ENCODE results near the gene TST. TPM values are rescaled to one million over a fixed set of nuclear protein-coding genes. Genes with fewer than 3 reads are reported as not detected.

Gene TST
- polyA plus RNA-seq, 2 of the 4 experiments (the other 2 are of a cell fraction): 43.2 to 50.1 TPM

GRCh38 chr22:36982136-36982535 is 37.1 kb downstream of the TST start:
- 60% methylated on average over 5 of the region's 5 CpGs for WGBS (ENCODE audit: missing lambda C conversion rate)

DNA sequence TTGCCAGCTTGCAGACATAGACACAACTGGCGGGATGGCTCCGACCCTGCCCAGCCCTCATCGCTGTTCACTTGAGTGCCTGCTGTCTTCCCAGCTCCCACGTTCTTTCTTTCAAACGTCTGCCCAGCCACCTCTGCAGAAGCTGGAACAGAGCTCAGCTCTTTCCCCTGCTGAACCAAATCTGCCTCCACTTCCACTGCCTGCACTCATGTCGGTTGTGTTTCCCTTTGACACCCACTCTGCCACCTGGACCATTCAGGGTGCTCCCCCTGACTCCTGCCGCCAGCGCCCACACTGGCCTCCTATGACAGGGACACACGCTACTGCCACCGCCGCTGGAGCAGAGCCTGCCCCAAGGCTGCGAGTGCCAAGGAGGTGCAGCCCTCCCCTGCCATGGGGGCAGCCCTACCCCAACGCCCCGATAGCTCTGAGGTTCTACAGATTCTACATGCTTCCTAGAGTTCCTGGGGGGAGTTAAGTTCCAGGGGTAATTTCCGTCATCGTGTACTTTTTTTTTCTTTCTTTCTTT is 37.9 kb downstream of the TST start:
- DNase-seq (ENCODE audit: low read depth in 1 of 2, low spot score in 1 of 2): no peak
- Histone ChIP-seq H3K4me3 (no peak overlapping the region), H3K9me3 (peaks cover 4% of the 10 kb centered on the region; the same call in 1 of the 3 replicates), H3K4me2 (no peak overlapping the region), H3K4me1 (no peaks in the 10 kb centered on the region), H3K27ac (no peak overlapping the region)
- no peak for FAIRE-seq
- ChIA-PET CTCF (no interaction called here), POLR2A (no interaction called here)
- ATAC-seq: no peak
- 81% methylated on average over 16 of the region's 16 CpGs for WGBS (ENCODE audit: missing lambda C conversion rate)
- TF ChIP-seq CTCF (IDR thresholded peaks at IDR 0.05) (no peak), ZFP36 (IDR thresholded peaks at IDR 0.05; ENCODE audit: borderline replicate concordance, partially characterized antibody) (no peak), HMGXB4 (CRISPR knock-in tag; IDR thresholded peaks at IDR 0.05; ENCODE audit: borderline replicate concordance) (no peak), RNF2 (IDR thresholded peaks at IDR 0.05; ENCODE audit: borderline replicate concordance, low read depth) (no peak), NR3C1 (IDR thresholded peaks at IDR 0.05) (no peak), JUNB (IDR thresholded peaks at IDR 0.05) (no peak), HDAC2 (IDR thresholded peaks at IDR 0.05) (no peak), TFCP2L1 (CRISPR knock-in tag; IDR thresholded peaks at IDR 0.05) (no peak), REST (IDR thresholded peaks at IDR 0.05) (no peak), ZC3H11A (IDR thresholded peaks at IDR 0.05) (no peak), ZSCAN20 (CRISPR knock-in tag; IDR thresholded peaks at IDR 0.05) (no peak)

More at GRCh38 chr22:36982136-36982535, 37.1 kb downstream of the TST start:
- H3K27ac ChIP-seq: no peak overlapping the region
- ATAC-seq (no peak), FAIRE-seq (no peak), DNase-seq (ENCODE audit: low read depth in 1 of 2, low spot score in 1 of 2) (no peak)
- no peak for TF ChIP-seq CTCF (IDR thresholded peaks at IDR 0.05)
- ChIA-PET POLR2A (no interaction called here), CTCF (interaction anchor here (0.7 to 1.3 kb wide), 2 partner anchors 14 to 50 kb away, joined by 3 to 4 read pairs; no protein-coding TSS in a partner anchor)
- no peak overlapping the region for H3K4me2 ChIP-seq
- H3K4me1 ChIP-seq: no peaks in the 10 kb centered on the region
- peaks cover 5% of the 10 kb centered on the region; the same call in 1 of the 3 replicates for H3K9me3 ChIP-seq
- H3K4me3 ChIP-seq: no peak overlapping the region
